GM19395 (cell line): ENCODE data around the gene GLRX2.

Source experiments
- ATAC-seq: cut with Tn5 transposase; IDR thresholded peaks from one replicate; pipeline ENCODE4 v1.9.1; 2021; ENCODE audit warnings: mild to moderate bottlenecking, moderate library complexity; ENCODE audit not compliant: unreplicated experiment

Gene GLRX2

DNA sequence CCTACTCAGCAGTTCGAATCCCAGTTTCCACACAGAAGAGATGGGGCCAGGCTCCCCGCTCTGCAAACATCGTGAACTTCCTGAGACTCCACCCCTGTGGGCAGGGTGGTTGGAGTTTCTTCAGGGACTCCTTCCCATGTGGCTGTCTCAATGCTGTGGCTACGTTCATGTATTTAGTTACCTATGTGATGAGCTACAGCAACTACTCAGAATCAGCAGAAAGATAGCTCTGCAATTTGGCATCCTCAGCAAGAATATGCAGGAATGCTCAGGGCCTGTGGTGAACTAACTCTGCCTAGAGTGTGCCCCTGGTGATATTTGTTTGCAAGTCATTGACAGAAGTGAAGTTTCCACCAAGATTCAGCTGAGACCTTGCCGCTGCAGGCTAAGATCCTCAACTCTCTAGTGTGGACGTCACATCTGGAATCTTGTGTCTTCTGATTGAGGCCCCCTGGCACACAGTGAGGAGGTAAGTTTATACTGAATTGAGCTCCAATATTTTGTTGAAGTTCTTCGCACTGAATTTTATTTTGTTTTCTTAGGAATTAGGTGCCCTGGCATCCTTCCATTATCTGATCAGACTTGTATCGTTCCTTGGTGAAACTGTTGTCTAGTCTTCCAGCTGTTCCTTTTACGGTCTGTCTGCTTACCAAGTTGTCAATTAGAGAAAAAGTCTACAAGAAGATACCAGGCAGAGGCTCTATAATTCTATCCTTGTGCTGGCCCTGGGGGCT, 8.2 kb upstream of the GLRX2 start:
- no peak for ATAC-seq

DNA sequence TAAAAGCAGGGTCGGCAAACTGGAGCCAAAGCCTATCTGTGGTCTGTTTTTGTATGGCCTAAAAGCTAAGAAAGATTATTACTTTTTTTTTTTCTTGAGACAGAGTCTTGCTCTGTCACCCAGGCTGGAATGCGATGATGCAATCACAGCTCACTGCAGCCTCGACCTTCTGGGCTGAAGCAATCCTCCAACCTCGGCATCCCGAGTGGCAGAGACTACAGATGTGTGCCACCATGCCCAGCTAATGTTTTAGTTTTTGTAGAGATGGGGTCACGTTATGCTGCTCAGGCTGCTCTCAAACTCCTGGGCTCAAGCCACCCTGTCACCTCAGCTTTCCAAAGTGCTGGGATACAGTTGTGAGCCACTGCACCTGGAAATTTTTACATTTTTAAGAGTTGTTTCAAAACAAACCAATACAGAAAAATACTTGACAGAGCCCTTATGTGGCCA, 6.5 kb upstream of the GLRX2 start:
- ATAC-seq, result peak; percentile 2

DNA sequence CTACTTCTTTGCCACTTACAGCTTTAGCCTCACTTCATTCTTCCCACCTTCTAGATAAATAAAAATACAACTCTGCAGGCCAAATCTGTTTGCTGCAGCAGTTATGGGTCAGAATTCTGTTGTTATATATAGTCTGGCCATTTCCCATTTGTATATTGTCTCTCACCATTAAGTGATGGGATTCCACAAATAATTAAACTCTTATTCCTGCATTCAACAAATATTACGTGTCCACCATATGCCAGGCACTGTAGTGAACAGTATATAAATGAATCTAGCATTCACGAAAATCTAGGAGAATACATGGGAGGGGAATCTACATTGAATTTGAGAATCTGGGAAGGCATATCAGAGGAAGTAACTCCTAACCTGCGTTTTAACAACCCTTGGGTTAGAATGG, 5.7 kb upstream of the GLRX2 start:
- ATAC-seq, result no peak

DNA sequence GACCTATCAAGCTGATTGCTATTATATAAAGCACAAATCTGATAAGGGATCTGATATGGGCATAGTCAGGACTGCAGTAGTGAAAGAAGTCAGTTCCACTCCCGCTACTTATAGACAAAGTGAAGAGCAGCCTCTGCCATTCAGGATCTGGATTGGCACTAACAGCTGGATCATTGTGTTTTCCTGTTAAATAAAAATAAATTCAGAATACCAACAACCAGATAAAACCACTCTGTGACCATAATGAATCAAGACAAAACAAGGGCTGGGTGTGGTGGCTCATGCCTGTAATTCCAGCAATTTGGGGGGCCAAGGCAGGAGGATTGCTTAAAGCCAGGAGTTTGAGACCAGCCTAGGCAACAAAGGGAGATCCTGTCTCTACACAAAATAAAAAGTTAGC, 5.0 kb upstream of the GLRX2 start:
- ATAC-seq, result no peak

DNA sequence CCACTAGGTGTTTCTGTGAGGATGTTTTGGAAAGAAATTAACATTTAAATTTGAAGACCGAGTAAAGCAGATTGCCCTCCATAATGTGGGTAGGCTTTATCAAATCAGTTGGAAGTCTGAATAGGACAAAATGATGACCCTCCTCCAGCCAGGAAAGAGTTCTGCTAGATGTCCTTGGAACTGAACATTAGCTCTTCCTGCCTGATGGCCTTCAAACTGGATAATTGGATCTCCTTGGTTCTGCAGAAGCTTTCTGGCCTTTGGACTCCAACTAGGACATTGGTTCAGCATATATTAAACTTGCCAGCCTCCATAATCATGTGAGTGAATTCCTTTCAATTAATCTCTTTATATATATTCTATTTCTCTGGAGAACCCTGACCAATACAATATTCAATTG, 4.4 kb upstream of the GLRX2 start:
- no peak for ATAC-seq

DNA sequence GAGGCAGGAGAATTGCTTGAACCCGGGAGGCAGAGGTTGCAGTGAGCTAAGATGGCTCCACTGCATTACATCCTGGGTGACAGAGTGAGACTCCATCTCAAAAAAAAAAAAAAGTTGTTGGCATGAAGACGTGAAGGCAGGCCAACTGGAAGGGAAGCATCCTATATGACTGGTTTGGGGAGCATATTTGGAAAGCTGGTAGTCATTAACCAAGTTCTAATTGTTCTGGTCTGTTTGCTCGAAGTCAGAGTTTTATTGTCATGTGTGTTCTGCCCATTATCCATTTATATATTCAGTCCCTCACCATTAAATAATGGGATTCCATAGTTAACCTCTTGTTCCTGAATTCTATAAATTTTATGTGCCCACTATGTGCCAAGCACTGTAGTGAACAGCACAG, 3.3 kb upstream of the GLRX2 start:
- no peak for ATAC-seq

DNA sequence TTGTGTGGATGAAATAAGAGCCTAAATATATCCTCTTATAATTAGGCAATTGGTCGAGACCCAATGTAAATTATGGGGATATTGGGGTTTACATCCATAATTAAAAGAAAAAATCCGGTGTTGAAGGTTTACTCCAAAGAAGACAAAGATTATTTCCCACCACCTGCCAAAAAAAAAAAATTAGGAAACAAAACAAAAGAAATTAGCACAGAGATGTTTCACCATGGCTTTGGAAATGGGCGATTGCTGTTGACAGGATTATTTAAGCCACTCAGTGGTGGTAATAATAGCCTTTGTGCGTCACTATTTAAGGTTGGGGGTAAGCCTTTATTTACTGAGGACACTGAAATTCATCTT, 585 bp upstream of the GLRX2 start:
- ATAC-seq, result no peak

DNA sequence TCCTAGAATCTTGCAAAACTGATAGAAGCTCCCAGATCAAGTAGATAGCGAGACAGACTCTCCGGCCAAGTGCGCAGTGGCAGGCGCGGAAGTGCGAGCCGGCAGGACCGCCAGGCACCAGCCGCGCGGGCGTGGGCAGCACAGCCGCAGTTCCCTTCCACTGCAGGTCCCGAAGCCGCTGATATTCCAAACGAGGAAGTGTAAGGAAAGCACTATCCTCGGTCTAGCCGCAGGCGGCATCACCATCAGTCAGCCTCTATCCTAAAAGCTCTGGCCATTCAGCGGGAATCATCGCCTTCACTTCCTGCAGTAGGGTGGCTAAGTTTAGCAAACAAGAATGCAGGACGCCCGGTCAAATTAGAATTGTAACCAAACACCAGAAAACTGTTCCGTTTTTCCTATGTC, 710 bp downstream of the GLRX2 start:
- ATAC-seq, result peak; percentile 49

DNA sequence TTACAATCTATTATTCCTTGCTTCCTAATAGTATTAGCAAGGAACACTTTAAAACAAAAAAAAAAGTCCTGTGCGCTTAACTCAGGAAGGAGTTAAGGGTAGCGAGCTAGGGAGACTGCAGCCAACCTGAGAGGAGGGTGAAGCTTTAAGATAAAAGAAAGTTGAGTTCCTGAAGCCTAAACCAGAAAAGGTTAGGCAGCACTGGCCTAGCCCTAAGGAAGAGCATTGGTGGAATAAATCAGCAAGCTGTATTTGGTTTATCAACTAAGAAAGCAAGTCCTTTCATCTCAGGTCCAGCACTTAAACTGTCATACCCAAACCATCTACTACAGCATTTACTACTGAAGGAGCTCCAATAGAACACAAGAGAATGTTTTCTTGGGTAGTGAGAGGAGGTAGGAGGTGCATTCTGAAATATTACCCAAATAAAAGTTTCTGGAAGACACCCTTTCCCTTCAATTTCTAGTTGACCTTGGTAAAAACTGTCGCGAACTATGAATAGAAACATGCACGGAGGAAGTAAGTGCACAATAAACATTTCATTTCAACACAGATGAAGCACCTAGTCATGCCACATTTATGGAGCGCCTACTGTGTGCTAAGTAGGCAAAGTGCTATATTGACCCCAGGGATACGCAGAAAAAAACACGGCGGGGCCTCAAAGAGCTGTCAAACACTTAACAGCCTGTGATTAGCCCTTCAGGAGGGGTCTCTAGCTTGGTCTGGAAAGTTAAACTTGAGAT, 1.3 kb downstream of the GLRX2 start:
- peak; percentile 0 for ATAC-seq

DNA sequence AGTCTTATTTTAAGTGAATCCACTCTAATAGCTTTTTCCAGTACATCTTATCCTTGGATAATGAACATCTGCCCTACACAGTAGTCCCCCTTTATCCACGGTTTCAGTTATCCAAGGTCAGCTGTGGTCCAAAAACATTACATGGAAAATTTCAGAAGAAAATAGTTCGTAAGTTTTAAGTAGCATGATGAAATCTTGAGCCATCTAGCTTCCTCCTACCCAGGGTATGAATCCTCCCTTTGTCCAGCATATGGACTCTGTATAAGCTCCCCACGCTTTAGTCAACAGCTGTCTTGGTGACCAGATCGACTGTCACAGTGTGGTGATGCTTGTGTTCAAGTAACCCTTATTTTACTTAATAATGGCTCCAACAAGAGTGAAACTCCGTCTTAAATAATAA, 2.6 kb downstream of the GLRX2 start:
- no peak for ATAC-seq

DNA sequence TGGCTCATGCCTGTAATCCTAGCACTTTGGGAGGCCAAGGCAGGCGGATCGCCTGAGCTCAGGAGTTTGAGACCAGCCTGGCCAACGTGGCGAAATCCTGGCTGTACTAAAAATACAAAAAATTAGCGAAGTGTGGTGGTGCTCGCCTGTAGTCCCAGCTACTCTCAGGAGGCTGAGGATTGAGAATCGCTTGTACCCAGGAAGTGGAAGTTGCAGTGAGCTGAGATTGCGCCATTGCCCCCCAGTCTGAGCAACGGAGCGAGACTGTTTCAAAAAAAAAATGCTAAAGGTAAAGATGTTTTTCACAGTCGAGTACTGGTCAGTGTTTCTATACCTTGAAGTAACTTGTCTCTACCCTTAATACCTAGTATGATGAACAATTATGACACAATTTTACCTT, 11.1 kb downstream of the GLRX2 start:
- ATAC-seq, result no peak

DNA sequence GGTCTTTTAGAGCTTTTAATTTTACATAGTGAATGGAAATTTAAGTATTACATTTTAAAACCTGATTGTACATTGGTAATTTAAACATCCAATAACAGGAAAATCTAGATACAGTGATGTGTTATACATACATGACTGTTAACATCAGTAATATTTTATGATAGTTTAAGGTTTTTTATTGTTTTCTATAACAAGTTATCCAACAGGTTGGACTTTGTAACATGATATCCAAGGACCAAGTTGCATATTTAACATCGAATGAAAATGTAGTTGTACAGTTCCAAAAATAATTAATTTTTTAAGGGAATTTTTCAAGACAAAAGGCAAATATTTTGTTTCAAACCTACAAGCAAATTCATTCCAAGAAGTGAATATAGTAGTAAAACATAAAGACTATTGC, 14.3 kb downstream of the GLRX2 start:
- ATAC-seq, result no peak

DNA sequence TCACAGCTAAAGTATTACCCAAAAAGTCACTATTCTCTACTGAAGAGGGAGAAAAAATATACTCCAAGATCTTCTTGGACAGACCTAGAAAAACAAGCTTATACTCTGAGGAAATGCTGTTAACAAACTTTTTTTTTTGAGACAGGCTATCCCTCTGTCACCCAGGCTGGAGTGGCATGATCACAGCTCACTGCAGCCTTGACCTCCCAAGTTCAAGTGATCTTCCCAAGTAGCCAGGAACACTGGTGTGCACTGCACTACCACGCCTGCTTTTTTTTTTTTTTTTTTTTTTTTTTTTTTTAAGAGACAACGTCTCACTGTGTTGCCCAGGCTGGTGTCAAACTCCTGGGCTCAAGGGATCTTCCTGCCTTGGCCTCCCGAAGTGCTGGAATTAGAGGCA, 17.3 kb downstream of the GLRX2 start:
- no peak for ATAC-seq

DNA sequence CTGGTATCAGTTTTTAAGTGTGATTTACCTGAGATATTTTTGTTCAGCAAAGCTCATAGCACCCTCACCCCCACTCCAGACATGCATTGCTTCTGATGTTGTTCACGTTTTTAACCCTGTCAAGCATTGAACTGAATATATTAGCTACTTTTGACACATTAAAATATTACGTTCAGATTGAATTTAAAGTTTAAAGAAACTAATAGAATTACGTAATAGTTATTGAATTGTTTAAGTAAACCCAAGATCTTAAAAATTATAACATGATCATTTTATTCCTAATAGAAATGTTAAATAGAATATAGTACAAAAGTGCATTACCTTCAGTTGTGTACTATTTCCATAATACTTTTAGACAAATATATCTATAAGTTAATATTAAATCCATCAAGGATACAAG, 18.9 kb downstream of the GLRX2 start:
- ATAC-seq, result no peak

DNA sequence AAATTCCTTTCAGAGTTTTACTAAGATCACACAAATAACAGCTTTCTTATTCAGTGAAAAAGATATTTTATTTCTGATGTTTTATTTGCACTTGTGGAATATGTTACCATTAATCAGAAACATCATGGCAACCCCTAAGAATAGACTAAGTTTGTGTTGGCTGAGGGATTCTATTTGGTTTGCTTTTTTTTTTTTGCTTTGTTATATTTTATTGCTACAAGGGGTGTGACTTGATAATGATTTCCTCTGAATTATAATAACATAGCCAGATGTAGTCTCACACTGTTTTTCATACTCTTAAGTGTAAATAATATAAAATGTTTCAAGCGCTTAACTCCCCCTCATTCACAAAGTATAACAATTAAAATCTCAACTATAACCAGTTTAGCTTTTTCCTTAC, 20.0 kb downstream of the GLRX2 start:
- ATAC-seq, result no peak

DNA sequence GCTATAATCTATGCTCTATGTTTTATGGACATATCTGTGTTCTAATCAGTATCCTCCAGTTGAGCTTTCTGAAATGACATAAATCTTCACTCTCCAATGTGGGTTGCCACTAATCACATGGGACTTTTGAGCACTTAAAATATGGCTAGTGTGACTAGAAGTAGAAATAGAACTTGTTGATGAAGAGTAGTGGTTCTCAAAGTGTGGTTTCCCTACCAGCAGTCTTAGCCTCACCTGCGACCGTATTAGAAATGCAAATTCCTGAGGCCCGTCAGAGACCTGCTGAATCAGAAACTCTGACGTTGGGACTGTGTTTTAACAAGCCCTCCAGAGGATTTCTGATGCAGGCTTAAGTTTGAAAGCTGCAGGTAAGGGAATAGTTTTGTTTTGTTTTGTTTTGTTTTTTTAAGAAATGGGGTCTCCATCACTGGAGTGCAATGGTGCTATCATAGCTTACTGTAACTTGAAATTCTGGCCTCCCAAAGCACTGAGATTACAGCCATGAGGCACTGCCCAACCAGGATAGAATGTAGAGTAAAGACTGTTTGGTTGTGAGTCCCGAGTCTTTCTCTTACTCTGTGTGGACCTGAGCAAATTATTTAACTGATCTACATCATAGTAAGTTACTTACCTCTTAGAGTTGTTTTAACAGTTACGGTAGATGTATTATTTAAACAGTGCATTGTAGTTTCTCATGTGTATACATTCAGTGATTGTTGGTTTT, 21.7 kb downstream of the GLRX2 start:
- peak; percentile 94 for ATAC-seq

DNA sequence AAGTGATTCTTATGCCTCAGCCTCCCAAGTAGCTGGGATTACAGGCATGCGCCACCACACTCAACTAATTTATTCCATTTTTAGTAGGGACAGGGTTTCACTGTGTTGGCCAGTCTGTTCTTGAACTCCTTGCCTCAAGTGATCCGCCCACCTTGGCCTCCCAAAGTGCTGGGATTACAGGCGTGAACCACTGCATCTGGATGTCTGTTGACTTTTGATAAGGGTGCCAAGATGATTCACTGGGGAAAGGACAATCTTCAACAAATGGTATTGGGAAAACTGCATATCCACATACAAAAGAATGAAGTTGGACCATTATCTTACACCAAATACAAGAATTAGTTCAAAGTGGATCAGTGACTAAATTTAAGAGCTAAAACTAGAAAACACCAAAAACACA, 26.0 kb downstream of the GLRX2 start:
- ATAC-seq, result no peak

DNA sequence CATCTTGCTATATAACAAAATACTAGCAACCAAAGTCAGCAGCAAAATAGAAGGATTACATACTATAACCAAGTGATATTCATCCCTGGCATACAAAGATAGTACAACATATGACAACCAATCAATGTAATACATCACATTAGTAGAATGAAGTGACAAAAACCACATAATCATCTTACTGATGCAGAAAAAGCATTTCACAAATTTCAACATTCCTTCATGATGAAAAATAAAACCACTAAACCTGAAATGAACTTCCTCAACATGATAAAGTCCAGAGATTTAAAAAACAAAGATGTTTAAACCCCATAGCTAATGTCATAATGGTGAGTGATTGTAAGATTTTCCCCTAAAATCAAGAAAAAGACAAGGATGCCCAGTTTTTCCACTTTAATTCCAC, 27.2 kb downstream of the GLRX2 start:
- no peak for ATAC-seq

DNA sequence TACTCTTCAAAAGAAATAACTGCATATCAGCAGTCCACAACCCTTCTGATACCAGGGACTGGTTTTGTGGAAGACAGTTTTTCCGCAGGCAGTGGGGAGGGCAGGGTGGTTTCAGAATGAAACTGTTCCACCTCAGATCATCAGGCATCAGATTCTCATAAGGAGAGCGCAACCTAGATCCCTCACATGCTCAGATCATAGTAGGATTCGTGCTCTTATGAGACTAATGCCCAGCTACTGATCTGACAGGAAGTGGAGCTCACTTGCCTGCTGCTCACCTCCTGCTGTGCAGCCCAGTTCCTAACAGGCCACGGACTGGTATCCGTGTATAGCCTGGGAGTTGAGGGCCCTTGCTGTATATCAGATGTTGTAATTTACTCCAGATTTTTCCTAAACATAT, 34.3 kb downstream of the GLRX2 start:
- peak; percentile 70 for ATAC-seq

DNA sequence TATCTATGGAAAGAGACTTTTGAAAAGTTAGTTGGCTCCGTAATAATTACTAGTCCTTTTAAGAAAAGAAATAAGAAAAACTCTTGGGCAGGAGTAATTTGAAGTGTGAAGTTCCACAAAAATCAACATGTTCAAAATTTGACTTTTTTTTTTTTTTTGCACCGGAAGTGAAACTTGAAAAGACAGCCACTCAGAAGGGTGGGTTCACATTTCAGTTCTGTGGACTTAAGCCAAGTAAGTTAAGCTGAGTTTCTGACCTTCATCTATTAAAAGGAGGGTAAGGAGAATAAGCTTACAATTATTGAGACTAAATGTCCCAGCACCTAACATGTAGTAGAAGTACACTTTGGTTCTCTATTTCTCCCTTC, 34.8 kb downstream of the GLRX2 start:
- ATAC-seq, result peak; percentile 59

DNA sequence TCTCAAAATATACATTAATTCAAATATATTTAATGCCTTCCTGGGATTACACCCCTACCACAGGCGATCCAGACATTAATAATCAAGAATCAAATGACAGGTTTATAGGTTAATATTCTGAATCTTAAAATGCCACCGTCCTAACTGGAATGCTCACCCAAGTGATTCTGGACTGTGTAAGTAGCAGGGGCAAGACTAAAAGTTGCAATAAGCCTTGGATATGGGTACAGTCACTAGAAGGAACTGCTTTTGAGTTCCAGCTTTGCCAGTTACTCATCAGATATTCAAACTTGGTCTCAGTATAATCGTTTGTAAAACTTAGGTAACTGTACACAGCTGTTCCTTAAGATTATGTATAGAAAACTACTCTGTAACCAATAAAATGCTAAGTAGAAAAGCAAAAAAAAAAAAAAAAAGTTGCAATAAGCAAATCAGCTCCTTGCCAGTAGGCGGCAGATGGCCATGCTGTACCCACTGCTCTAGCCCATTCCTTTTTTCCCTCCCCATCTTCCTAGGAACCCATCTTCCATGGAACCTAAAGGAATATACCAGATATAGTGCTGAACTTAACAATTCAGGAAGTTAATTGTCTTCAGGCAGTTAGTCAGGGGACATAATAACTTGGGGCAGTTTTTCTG, 35.3 kb downstream of the GLRX2 start:
- ATAC-seq, result peak; percentile 26

DNA sequence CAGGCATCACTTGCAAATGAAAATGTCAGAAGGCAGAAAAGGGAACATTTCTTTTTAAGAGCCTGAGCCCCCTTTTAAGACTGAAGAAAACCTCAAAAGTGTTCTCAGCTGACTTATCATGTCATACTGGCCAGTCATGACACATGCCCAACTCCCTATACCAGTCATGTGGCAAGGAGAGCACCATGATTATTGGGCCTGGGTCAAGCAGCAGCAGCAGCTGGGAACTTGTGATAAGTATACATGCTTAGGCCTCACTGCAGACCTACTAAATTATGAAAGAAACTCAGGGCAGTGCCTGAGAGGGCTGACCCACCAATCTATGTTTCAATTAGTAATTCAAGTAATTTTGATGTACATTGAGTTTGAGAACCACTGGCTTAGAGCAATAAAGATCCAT, 37.2 kb downstream of the GLRX2 start:
- ATAC-seq, result no peak
